ENCODE results near the gene HTR3D.

GRCh38 chr3:184073621-184074020, 42.1 kb downstream of the HTR3D start:
- TF ChIP-seq CTCF (IDR thresholded peaks at IDR 0.05) (no peak), POLR2A (IDR thresholded peaks at IDR 0.05) (no peak), POLR2AphosphoS5 (IDR thresholded peaks at IDR 0.05) (no peak), EP300 (IDR thresholded peaks at IDR 0.05) (no peak)

Measured in suprapubic skin (tissue), 4 donors.